T-cell (primary cell): Measurements from ENCODE around the gene QRICH2. TPM values are rescaled to one million over a fixed set of nuclear protein-coding genes. Genes with fewer than 3 reads are reported as not detected.

Source experiments
- ATAC-seq, 4 experiments: fragments of 200-7000 bp in 3 of 4; fragments of 150-1000 bp in 1 of 4; cut with Tn5 transposase; replicated peaks in 1 of 4; 1 replicate in 3 of 4; 2 replicates in 1 of 4; pipeline ENCODE4 v1.10.0; 2021; ENCODE audit warnings: moderate library complexity in 3 of 4, mild to moderate bottlenecking in 2 of 4, moderate number of reproducible peaks in 1 of 4
- CTCF ChIA-PET, 2 donors: fragments of 300-600 bp; sonication (Branson Sonifier 250); formaldehyde crosslinking; loops; one replicate each; lab custom pipeline; 2022; ENCODE audit warnings: antibody characterized with exemption in 2 of 2; lab: Charles Lee
- POLR2A ChIA-PET, 2 donors: fragments of 300-600 bp; sonication (Branson Sonifier 250); formaldehyde crosslinking; loops; one replicate each; lab custom pipeline; 2022; ENCODE audit warnings: antibody characterized with exemption in 2 of 2; lab: Charles Lee
- DNase-seq, 35 experiments: peaks; one replicate each; pipeline versions ENCODE4 v3.0.0 to v3.0.0-alpha.2; 2013 to 2023
- H3K27ac ChIP-seq: one replicate; pipeline ENCODE4 v1.5.1; 2013; ENCODE audit warnings: low read length
- H3K27me3 ChIP-seq, 2 experiments: replicated peaks in 1 of 2; 1 replicate in 1 of 2; 2 replicates in 1 of 2; pipeline versions ENCODE4 v1.6.1 to v1.7.0; 2013; ENCODE audit warnings: low read length in 1 of 2, mixed read lengths in 1 of 2; ENCODE audit not compliant: control insufficient read depth in 2 of 2, insufficient read depth in 2 of 2; ENCODE audit errors: extremely low read depth in 1 of 2
- H3K36me3 ChIP-seq, 2 donors: 1 replicate in 1 of 2; 2 replicates in 1 of 2; pipeline versions ENCODE4 v1.6.1 to v1.7.0; 2013; ENCODE audit warnings: low read length in 1 of 2; ENCODE audit not compliant: control insufficient read depth in 2 of 2, insufficient read depth in 1 of 2; ENCODE audit errors: extremely low read depth in 1 of 2
- H3K4me1 ChIP-seq, 2 experiments: 1 replicate in 1 of 2; 2 replicates in 1 of 2; pipeline versions ENCODE4 v1.6.1 to v1.7.0; 2013; ENCODE audit warnings: low read length in 2 of 2, mixed read lengths in 1 of 2; ENCODE audit not compliant: insufficient read depth in 2 of 2, control insufficient read depth in 1 of 2; ENCODE audit errors: extremely low read depth in 1 of 2
- H3K4me3 ChIP-seq, 2 donors: 1 replicate in 1 of 2; 2 replicates in 1 of 2; pipeline versions ENCODE4 v1.5.1 to v1.7.0; 2013; ENCODE audit warnings: mild to moderate bottlenecking in 2 of 2, low read length in 1 of 2, moderate library complexity in 1 of 2; ENCODE audit not compliant: control insufficient read depth in 1 of 2; ENCODE audit errors: extremely low read depth in 1 of 2
- H3K9me3 ChIP-seq: 2 replicates; pipeline ENCODE4 v1.7.0; 2013
- H3K27ac Mint-ChIP-seq, 2 donors: one replicate each; pipeline ENCODE4 v1.8.0; 2020 to 2021; ENCODE audit warnings: mild to moderate bottlenecking in 2 of 2, mixed read lengths in 2 of 2
- H3K27me3 Mint-ChIP-seq, 2 donors: one replicate each; pipeline ENCODE4 v1.8.0; 2021 to 2022; ENCODE audit warnings: mixed read lengths in 2 of 2
- H3K36me3 Mint-ChIP-seq: one replicate; pipeline ENCODE4 v1.8.0; 2021; ENCODE audit warnings: mixed read lengths
- H3K4me1 Mint-ChIP-seq, 3 donors: one replicate each; pipeline ENCODE4 v1.8.0; 2020 to 2022; ENCODE audit warnings: mixed read lengths in 3 of 3, mild to moderate bottlenecking in 1 of 3
- H3K4me3 Mint-ChIP-seq, 3 donors: one replicate each; pipeline ENCODE4 v1.8.0; 2020 to 2022; ENCODE audit warnings: mild to moderate bottlenecking in 3 of 3, mixed read lengths in 3 of 3, moderate library complexity in 3 of 3
- H3K9me3 Mint-ChIP-seq, 3 donors: one replicate each; pipeline ENCODE4 v1.8.0; 2020 to 2022; ENCODE audit warnings: mixed read lengths in 3 of 3
- WGBS: methylation state at CpG from one replicate; pipeline ENCODE4 v1.1.5; 2013; ENCODE audit warnings: missing lambda C conversion rate; ENCODE audit not compliant: insufficient coverage; 5-methylcytosine and 5-hydroxymethylcytosine counted together
- total RNA-seq, 35 experiments: library from RNA in 6 of 35; stranded (reverse) in 6 of 35; fragments of 120-200 nt in 1 of 35; gene quantifications; one replicate each; pipeline versions ENCODE4 v1.2.1 to v1.2.4 and lab custom pipeline; 2013 to 2026

The QRICH2 gene
- total RNA-seq, 5 donors from 2014 or later (not counting 1 experiment from before 2014, with no cell fraction given) = 3.0 to 4.3 (median 3.4) TPM

DNA sequence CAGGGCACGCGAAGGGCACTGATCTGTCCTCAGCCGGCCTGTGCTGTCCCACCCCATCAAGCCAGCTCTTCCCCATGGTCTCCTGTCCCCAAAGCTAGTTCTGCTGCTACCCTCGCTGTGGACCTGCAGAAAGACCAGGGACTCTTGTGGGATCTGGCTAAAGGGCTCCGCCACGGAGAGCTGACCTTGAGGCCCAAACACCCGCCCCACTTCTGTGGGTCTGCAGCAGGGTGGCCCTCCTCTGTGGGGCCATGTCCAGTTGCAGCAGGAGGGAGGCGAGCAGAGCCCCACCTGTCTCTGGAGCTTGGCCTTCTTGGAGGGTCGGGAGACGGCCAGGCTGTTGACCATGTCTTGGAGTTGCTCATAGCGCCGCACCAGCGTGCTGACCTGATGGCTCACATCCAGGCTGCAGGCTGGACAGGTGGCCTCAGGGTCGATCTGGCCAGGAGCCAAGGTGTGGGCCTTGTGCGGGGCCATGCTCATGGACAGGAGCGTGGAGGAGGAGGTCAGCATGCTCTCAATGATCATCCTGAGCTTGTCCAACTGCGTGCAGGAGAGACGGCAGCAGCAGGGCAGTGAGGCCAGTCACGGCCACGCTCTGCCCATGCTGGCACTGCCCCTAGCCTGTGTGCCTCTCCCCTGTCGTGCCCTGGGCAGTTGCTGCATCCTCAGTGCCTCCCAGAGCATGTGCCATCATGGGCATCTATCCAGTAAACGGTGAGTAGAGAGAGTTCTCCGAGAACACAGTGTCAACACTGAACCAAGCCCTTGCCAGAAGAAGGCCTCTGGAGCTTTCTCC lies 26.3 kb downstream of the QRICH2 start:
- Histone ChIP-seq H3K27ac (no peak overlapping the region), H3K36me3 (no peaks in the 10 kb centered on the region), H3K4me3 (no peak overlapping the region), H3K27me3 (no peaks in the 10 kb centered on the region), H3K9me3 (no peaks in the 10 kb centered on the region), H3K4me1 (peaks cover 0 to 11% of the 10 kb centered on the region in 2 experiments)
- 93% methylated on average over 21 of the region's 23 CpGs for WGBS
- ChIA-PET POLR2A (no interaction called here), CTCF (no interaction called here)
- H3K27me3 Mint-ChIP-seq = no peaks in the 10 kb centered on the region
- no peak overlapping the region for H3K4me3 Mint-ChIP-seq
- H3K36me3 Mint-ChIP-seq = no peaks in the 10 kb centered on the region
- H3K27ac Mint-ChIP-seq = no peak overlapping the region
- H3K9me3 Mint-ChIP-seq = no peaks in the 10 kb centered on the region
- peaks cover 0 to 11% (median 8%) of the 10 kb centered on the region in 3 donors for H3K4me1 Mint-ChIP-seq
- DNase-seq (no peak), ATAC-seq (no peak)

DNA sequence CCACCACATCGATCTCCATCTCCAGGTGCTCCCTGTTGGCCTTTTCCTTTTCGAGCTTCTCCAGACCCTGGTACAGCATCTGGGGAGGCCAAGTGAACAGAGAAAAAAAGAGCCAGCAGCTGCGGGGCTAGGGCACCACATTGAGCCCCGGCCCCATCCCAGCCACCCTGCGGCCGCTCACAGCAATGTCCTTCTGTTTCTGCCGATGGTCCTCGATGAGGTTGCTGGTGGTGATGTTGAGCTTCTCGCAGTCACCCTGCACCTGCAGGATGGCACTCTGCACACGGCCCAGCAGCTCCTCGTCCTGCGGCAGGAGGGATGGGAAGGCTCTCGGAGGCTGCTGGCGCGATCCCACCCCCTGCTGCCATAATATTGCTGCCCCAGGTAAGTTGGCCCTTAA lies 27.4 kb downstream of the QRICH2 start:
- Mint-ChIP-seq H3K27ac (no peak overlapping the region), H3K4me1 (peaks cover 9 to 18% (median 11%) of the 10 kb centered on the region in 3 donors), H3K36me3 (no peaks in the 10 kb centered on the region), H3K27me3 (no peaks in the 10 kb centered on the region), H3K9me3 (no peaks in the 10 kb centered on the region), H3K4me3 (no peak overlapping the region)
- ATAC-seq = no peak
- no peaks in the 10 kb centered on the region for H3K27me3 ChIP-seq
- H3K9me3 ChIP-seq = no peaks in the 10 kb centered on the region
- H3K36me3 ChIP-seq = no peaks in the 10 kb centered on the region
- H3K4me3 ChIP-seq = no peak overlapping the region
- 87% methylated on average over 12 of the region's 15 CpGs for WGBS
- peaks cover 0 to 16% of the 10 kb centered on the region in 2 experiments for H3K4me1 ChIP-seq
- ChIA-PET POLR2A (interaction anchor here in 1 of 2 donors (0.6 kb wide), 1 partner anchor 149 kb away, joined by 3 read pairs; no protein-coding TSS in a partner anchor), CTCF (interaction anchor here (0.6 to 2.4 kb wide), 8 partner anchors 22 to 161 kb away, joined by 3 to 29 read pairs (median 8); no protein-coding TSS in a partner anchor)
- H3K27ac ChIP-seq = no peak overlapping the region
- no peak for DNase-seq

DNA sequence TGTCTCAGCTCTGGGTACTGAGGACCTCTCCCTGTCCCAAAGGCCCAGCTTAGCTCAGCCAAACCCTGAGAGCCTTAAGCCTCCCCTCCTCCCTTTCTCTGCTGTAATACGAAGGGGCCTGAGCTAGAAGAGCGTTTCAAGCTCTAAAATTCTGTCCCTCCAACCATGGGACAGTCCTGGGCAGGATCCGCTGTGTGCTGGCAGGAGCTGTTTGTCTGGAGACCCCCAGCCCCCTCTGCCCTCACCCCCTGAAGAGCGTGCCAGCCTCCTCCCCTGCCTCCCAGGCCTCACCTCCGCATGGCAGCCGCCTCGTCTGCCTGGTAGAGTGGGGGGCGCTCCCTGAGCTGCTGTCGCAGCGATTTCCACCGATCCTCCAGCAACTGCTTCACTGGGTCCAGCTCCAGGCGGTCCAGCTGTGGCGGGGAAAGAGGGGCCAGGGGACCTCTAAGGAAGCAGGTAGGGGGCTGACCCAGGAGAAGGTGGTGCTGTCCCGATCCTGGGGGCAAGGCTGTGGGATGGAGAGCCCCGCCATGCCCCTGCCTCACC lies 28.3 kb downstream of the QRICH2 start:
- no peaks in the 10 kb centered on the region for H3K27me3 Mint-ChIP-seq
- CTCF ChIA-PET = interaction anchor here (0.5 to 2.4 kb wide), 24 partner anchors 15 to 266 kb away, joined by 3 to 29 read pairs (median 5); partner anchors contain the start of genes EXOC7 (in 1 of the 2) and UBALD2 (in 1 of the 2)

DNA sequence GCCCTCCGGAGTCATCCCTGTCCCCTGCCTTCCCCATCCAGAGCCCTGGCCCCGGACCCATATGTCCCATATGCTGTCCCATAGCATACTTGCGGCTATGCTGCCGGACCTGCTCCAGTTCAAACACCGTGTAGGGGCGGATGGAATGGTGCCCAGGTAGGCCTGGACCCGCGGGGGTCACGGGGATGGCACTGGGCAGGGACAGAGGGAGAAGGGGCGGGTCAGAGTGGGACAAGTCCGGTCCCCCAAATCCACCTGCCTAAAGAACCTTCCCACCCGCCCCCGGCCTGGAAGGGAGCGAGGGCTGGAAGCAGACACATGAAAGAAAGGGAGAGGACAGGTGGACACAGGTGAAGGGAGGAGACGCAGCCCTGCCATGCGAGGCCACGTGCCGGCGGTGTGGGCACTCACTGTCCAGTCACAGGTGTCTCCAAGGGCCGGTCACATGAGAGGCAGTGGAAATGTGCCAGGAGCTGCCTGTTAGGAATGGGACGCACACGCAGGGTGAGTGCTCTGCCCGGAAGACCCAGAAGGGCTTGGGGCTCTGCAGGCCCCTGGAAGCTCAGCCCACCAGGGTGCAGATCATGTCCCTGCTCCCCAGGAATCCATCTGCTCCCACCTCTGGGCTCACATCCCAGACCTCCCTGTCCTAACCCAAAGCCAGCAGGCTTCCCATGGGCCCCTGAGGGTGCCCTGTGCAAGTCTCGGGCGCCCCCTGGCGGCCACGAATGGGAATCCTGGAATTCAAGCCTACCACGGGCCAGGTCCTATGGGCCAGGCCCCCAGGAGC lies 28.9 kb downstream of the QRICH2 start:
- no peak overlapping the region for H3K4me3 Mint-ChIP-seq
- peak; percentile 48 to 89 (median 80) for DNase-seq

More for the DNA sequence above, 28.3 kb downstream of the QRICH2 start:
- no peak for ATAC-seq
- POLR2A ChIA-PET = no interaction called here
- H3K9me3 ChIP-seq = no peaks in the 10 kb centered on the region
- Mint-ChIP-seq H3K4me1 (peaks cover 13 to 25% (median 15%) of the 10 kb centered on the region in 3 donors), H3K4me3 (no peak overlapping the region), H3K36me3 (no peaks in the 10 kb centered on the region), H3K9me3 (no peaks in the 10 kb centered on the region), H3K27ac (no peak overlapping the region)
- no peaks in the 10 kb centered on the region for H3K27me3 ChIP-seq
- DNase-seq = no peak
- H3K27ac ChIP-seq = no peak overlapping the region
- 84% methylated on average over 13 of the region's 15 CpGs for WGBS
- H3K4me1 ChIP-seq = peaks cover 0 to 24% of the 10 kb centered on the region in 2 experiments
- no peak overlapping the region for H3K4me3 ChIP-seq
- H3K36me3 ChIP-seq = no peaks in the 10 kb centered on the region

DNA sequence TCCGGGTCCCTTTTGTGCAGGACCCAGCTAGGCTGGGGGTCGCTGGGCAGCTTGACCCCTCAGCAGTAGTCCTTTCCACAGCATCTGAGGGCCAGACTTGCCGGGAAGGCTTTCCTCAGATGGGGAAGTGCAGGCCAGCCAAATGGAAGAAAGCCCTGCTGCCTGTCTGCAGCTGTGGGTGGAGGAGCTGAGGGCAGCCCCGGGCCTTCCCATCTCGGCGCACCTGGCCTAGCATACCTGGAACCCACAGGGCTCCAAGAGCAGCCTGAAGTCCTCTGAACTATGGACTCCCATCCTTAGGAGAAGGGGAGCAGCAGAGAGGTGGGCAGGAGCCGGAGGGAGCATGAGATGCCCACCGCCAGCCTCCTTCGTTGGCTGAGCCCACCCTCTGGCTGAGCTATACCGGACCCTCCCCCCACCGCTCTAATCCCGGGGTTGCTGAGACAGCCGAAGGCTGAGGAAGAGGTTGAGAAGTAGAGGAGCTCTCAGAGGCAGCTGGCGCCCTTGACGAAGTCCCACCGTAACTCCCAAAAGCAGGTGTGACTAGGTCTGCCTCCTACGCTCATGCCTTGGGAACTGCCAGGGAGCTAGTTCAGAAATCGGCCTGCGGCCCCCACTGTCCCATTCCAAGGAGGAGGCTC lies 29.7 kb downstream of the QRICH2 start:
- WGBS = 96% methylated on average over 11 of the region's 19 CpGs
- Mint-ChIP-seq H3K27me3 (no peaks in the 10 kb centered on the region), H3K4me3 (no peak overlapping the region), H3K36me3 (no peaks in the 10 kb centered on the region), H3K9me3 (no peaks in the 10 kb centered on the region), H3K4me1 (peaks cover 26 to 38% (median 29%) of the 10 kb centered on the region in 3 donors), H3K27ac (no peak overlapping the region)
- Histone ChIP-seq H3K27ac (no peak overlapping the region), H3K4me1 (peaks cover 8 to 38% of the 10 kb centered on the region in 2 experiments), H3K4me3 (no peak overlapping the region), H3K36me3 (no peaks in the 10 kb centered on the region), H3K9me3 (no peaks in the 10 kb centered on the region), H3K27me3 (no peaks in the 10 kb centered on the region)
- ATAC-seq = no peak
- DNase-seq = no peak
- CTCF ChIA-PET = interaction anchor here (0.6 to 2.4 kb wide), 8 partner anchors 12 to 170 kb away, joined by 3 to 29 read pairs (median 6); no protein-coding TSS in a partner anchor
- POLR2A ChIA-PET = interaction anchor here in 1 of 2 donors (0.6 kb wide), 1 partner anchor 24 kb away, joined by 5 read pairs; no protein-coding TSS in a partner anchor

More for the DNA sequence above, 28.9 kb downstream of the QRICH2 start:
- 67% methylated on average over 21 of the region's 28 CpGs for WGBS
- H3K27me3 Mint-ChIP-seq = no peaks in the 10 kb centered on the region
- Histone ChIP-seq H3K4me1 (peaks cover 5 to 31% of the 10 kb centered on the region in 2 experiments), H3K27me3 (no peaks in the 10 kb centered on the region), H3K4me3 (no peak overlapping the region), H3K27ac (no peak overlapping the region), H3K36me3 (no peaks in the 10 kb centered on the region), H3K9me3 (no peaks in the 10 kb centered on the region)
- ATAC-seq = peak; percentile 72 to 86 (median 83)
- POLR2A ChIA-PET = interaction anchor here in 1 of 2 donors (0.6 kb wide), 1 partner anchor 25 kb away, joined by 5 read pairs; no protein-coding TSS in a partner anchor
- H3K4me1 Mint-ChIP-seq = peaks cover 19 to 31% (median 22%) of the 10 kb centered on the region in 3 donors
- H3K36me3 Mint-ChIP-seq = no peaks in the 10 kb centered on the region
- no peaks in the 10 kb centered on the region for H3K9me3 Mint-ChIP-seq
- no peak overlapping the region for H3K27ac Mint-ChIP-seq
- CTCF ChIA-PET = interaction anchor here (0.5 to 2.4 kb wide), 27 partner anchors 11 to 265 kb away, joined by 3 to 29 read pairs (median 5); partner anchors contain the start of genes EXOC7 (in 1 of the 2) and UBALD2 (in 1 of the 2)
